BLaER1 treated with 17β-estradiol and CSF1 and Interleukin-3, amounts not matched to agents 10 nM and 100 nM (cell line): Measurements from ENCODE around the gene RFX8.
A peak's percentile ranks its signal among the peaks of the same experiment; 100 is the strongest.
"Not testable (repeated sequence)": the region's sequence is repeated elsewhere in the genome, so short reads cannot be mapped to it uniquely, and the experiment has no call there.

Experiments used
- H3K27ac ChIP-seq, 11 experiments: shearing (Covaris generic); formaldehyde crosslinking; 2 replicates each; pipeline ENCODE4 v1.8.1; 2022
- H3K27me3 ChIP-seq, 11 experiments: shearing (Covaris generic); formaldehyde crosslinking; 2 replicates each; pipeline ENCODE4 v1.8.1; 2022
- H3K36me3 ChIP-seq, 11 experiments: shearing (Covaris generic); formaldehyde crosslinking; 2 replicates each; pipeline ENCODE4 v1.8.1; 2022
- H3K4me1 ChIP-seq, 10 experiments: shearing (Covaris generic); formaldehyde crosslinking; 2 replicates each; pipeline ENCODE4 v1.8.1; 2022
- H3K4me2 ChIP-seq, 11 experiments: shearing (Covaris generic); formaldehyde crosslinking; 2 replicates each; pipeline ENCODE4 v1.8.1; 2022
- H3K4me3 ChIP-seq, 10 experiments: shearing (Covaris generic); formaldehyde crosslinking; 2 replicates each; pipeline ENCODE4 v1.8.1; 2022
- H3K9ac ChIP-seq, 11 experiments: shearing (Covaris generic); formaldehyde crosslinking; 2 replicates each; pipeline ENCODE4 v1.8.1; 2022
- H3K9me3 ChIP-seq, 11 experiments: shearing (Covaris generic); formaldehyde crosslinking; replicated peaks in 1 of 11; 2 replicates each; pipeline ENCODE4 v1.8.1; 2022
- H4K20me1 ChIP-seq, 11 experiments: shearing (Covaris generic); formaldehyde crosslinking; 2 replicates each; pipeline ENCODE4 v1.8.1; 2022
- Cebpa-rat ChIP-seq, 11 experiments: shearing (Covaris generic); IDR thresholded peaks; 2 replicates each; pipeline ENCODE4 v1.8.1; 2022

The RFX8 gene

DNA sequence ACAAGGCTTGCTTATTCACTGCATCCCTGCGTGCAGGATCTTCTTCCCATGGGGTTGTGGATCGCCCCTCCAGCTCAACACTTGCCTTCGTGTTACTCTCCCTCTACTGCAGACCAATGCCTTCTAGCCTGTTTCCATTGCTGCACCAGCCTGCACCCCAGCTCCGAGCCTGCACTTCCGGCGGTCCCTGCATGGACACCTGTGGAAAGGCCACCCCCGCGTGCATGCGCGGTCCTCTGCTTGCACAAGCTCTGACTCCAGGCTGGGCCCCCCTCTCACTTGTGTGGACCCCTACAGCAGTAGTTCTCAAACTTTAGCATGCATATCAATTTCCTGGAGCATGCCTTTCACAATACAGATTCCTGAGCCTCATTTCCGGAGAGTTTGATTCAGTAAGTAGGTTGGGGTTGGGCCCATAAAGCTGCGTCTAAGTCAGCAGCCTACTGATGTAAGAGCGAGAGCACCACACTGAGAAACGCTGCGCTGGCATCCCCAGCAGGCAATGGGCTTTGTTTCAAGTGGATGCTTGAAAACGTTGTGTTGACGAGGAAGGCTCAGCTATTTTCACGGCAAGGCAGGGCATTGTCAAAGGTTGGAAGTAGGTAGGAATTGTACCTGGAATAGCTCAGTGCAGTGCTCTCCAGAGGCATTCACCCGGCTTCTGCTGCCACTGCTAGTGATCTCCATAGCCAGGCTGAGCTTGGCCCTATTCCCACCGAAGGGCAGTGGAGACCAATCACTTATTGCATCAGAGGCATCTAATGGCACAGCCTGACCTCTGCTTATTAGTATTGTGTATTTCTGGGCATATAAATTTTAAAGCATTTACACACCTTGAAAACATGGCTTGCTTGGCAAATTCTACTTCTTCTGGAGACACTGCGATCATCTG is 120.2 kb downstream of the RFX8 start:
- H3K4me2 ChIP-seq: no peak overlapping the region
- H3K36me3 ChIP-seq: no peaks in the 10 kb centered on the region
- H3K4me3 ChIP-seq: no peak overlapping the region
- no peaks in the 10 kb centered on the region for H3K9me3 ChIP-seq
- no peak overlapping the region for H3K27ac ChIP-seq
- no peaks in the 10 kb centered on the region for H4K20me1 ChIP-seq
- TF ChIP-seq Cebpa-rat (IDR thresholded peaks at IDR 0.05): no peak
- H3K4me1 ChIP-seq: peaks cover 0 to 18% (median 0%) of the 10 kb centered on the region in 10 experiments; a peak in 6 of 20 replicates
- no peaks in the 10 kb centered on the region for H3K27me3 ChIP-seq
- H3K9ac ChIP-seq: no peak overlapping the region

DNA sequence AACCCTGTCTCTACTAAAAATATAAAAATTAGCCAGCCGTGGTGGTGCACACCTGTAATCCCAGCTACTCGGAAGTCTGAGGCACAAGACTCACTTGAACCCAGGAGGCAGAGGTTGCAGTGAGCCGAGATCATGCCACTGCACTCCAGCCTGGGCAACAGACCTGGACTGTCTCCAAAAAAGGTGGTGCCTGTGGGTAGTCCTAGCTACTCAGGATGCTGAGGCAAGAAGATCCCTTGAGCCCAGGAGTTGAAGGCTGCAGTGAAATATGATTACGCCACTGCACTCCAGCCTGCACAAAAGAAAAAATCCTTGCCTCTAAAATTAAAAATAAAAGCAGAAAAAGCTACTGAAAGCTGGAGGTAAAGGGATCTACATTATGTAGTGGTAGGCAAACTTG is 122.3 kb downstream of the RFX8 start:
- H3K27me3 ChIP-seq, H3K4me2 ChIP-seq, H3K9ac ChIP-seq, H3K36me3 ChIP-seq, H4K20me1 ChIP-seq, H3K9me3 ChIP-seq, H3K4me3 ChIP-seq, H3K27ac ChIP-seq: not testable (repeated sequence)
- H3K4me1 ChIP-seq: peaks cover 0 to 28% (median 0%) of the 10 kb centered on the region in 10 experiments; a peak in 7 of 20 replicates

DNA sequence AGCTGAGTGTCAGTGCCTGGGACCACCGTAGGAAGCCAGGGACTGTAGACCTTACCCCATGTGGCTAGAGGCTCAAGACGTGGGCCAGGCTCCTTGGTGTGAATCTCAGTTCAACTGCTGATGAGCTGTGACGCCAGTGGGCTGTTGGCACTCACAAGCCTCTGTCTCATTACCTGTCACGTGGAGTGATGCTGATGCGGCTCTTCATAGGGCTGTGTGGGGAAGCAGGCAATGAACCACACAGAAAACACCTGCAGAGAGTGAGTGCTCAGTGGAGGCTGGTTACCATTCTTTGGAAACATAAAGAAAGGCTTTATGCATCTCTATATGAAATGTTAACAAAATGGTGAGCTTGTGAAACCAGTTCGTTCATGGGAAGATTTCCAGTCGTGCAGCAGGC is 123.7 kb downstream of the RFX8 start:
- H3K27ac ChIP-seq: no peak overlapping the region; a peak in 1 of 22 replicates
- TF ChIP-seq Cebpa-rat (IDR thresholded peaks at IDR 0.05): no peak
- no peaks in the 10 kb centered on the region for H3K9me3 ChIP-seq
- peaks cover 0 to 28% (median 0%) of the 10 kb centered on the region in 10 experiments; a peak in 7 of 20 replicates for H3K4me1 ChIP-seq
- H3K4me3 ChIP-seq: no peak overlapping the region
- no peaks in the 10 kb centered on the region for H3K27me3 ChIP-seq
- H3K9ac ChIP-seq: no peak overlapping the region
- H3K36me3 ChIP-seq: no peaks in the 10 kb centered on the region
- H3K4me2 ChIP-seq: peak overlapping the region in 2 of 11 experiments; percentile 70 to 82; a peak in 4 of 22 replicates
- no peaks in the 10 kb centered on the region for H4K20me1 ChIP-seq

- H3K9ac ChIP-seq: no peak overlapping the region
- H3K4me1 ChIP-seq: peaks cover 0 to 28% (median 0%) of the 10 kb centered on the region in 10 experiments; a peak in 7 of 20 replicates
- TF ChIP-seq Cebpa-rat (IDR thresholded peaks at IDR 0.05): no peak
- H3K9me3 ChIP-seq: no peaks in the 10 kb centered on the region
- H4K20me1 ChIP-seq: no peaks in the 10 kb centered on the region
- H3K27ac ChIP-seq: no peak overlapping the region
- H3K4me3 ChIP-seq: no peak overlapping the region
- no peaks in the 10 kb centered on the region for H3K27me3 ChIP-seq
- peak overlapping the region in 3 of 11 experiments; percentile 50 to 82 (median 70); a peak in 6 of 22 replicates for H3K4me2 ChIP-seq
- no peaks in the 10 kb centered on the region for H3K36me3 ChIP-seq
These were observed 124.8 kb downstream of the RFX8 start for GRCh38 chr2:101349893-101350662.

DNA sequence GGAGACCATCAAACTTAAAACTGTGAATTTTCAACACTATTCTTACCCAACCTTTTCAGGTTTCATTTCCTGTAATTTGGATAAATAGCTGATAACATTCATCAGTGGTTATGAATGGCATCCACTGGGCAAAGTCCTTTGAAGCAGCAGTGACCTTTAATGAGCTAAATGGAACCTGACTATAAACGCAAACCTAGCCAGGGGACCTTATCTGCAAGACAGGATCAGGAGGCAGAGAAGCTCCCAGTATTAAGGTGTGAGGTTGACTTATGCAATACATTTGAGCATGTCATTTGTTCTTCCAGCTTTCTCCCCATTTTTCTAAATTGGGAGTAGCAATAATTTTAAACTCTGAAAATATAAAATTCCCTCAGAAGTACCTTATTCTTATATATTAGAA is 126.0 kb downstream of the RFX8 start:
- Histone ChIP-seq H3K27me3 (no peaks in the 10 kb centered on the region), H3K4me3 (no peak overlapping the region), H3K36me3 (no peaks in the 10 kb centered on the region), H3K9ac (no peak overlapping the region), H3K4me2 (peak overlapping the region in 5 of 11 experiments; percentile 20 to 47 (median 30); a peak in 4 of 22 replicates), H3K4me1 (peaks cover 0 to 28% (median 0%) of the 10 kb centered on the region in 10 experiments; a peak in 7 of 20 replicates), H3K27ac (no peak overlapping the region), H4K20me1 (no peaks in the 10 kb centered on the region), H3K9me3 (no peaks in the 10 kb centered on the region)
- TF ChIP-seq Cebpa-rat (IDR thresholded peaks at IDR 0.05): no peak
